SK-N-SH treated with all-trans-retinoic acid at 6 μM for 48 hours (cell line): ENCODE measurements around the gene OR52E8.

Experiments
- ATAC-seq: fragments of 200-7000 bp; cut with Tn5 transposase; 3 replicates; pipeline ENCODE4 v1.9.1; 2020; ENCODE audit warnings: mild to moderate bottlenecking, moderate library complexity
- BACH2 ChIP-seq: fragments of 250-450 bp; sonication (Bioruptor Pico); IDR thresholded peaks from 2 replicates; pipeline ENCODE4 v1.9.0; 2021; ENCODE audit warnings: mild to moderate bottlenecking, borderline replicate concordance
- CSRNP3 ChIP-seq: fragments of 250-450 bp; sonication (Bioruptor Pico); IDR thresholded peaks from 2 replicates; pipeline ENCODE4 v1.5.1; 2021; ENCODE audit warnings: mild to moderate bottlenecking, moderate library complexity
- GLIS3 ChIP-seq: fragments of 250-450 bp; sonication (Bioruptor Pico); IDR thresholded peaks from 2 replicates; pipeline ENCODE4 v1.5.0; 2020; ENCODE audit warnings: mild to moderate bottlenecking, moderate library complexity
- ISL1 ChIP-seq: fragments of 250-450 bp; sonication (Bioruptor Pico); IDR thresholded peaks from 2 replicates; pipeline ENCODE4 v2.1.2; 2022; ENCODE audit warnings: mild to moderate bottlenecking, moderate library complexity
- OSR1 ChIP-seq: fragments of 250-450 bp; sonication (Bioruptor Pico); IDR thresholded peaks from 2 replicates; pipeline ENCODE4 v1.8.0; 2022; ENCODE audit warnings: moderate library complexity, mild to moderate bottlenecking, inconsistent platforms
- POU6F1 ChIP-seq: fragments of 250-450 bp; sonication (Bioruptor Pico); IDR thresholded peaks from 2 replicates; pipeline ENCODE4 v1.8.0; 2021; ENCODE audit warnings: low read depth, mild to moderate bottlenecking, moderate library complexity, borderline replicate concordance
- PPARA ChIP-seq: fragments of 250-450 bp; sonication (Bioruptor Pico); IDR thresholded peaks from 2 replicates; pipeline ENCODE4 v1.5.0; 2020; ENCODE audit warnings: mild to moderate bottlenecking, borderline replicate concordance
- SNAI2 ChIP-seq: fragments of 250-450 bp; sonication (Bioruptor Pico); IDR thresholded peaks from 2 replicates; pipeline ENCODE4 v1.5.0; 2020; ENCODE audit warnings: mild to moderate bottlenecking, moderate library complexity
- TOX ChIP-seq: fragments of 250-450 bp; sonication (Bioruptor Pico); IDR thresholded peaks from 2 replicates; pipeline ENCODE4 v1.8.0; 2021; ENCODE audit warnings: mild to moderate bottlenecking, moderate library complexity, borderline replicate concordance
- TSHZ2 ChIP-seq: fragments of 250-450 bp; sonication (Bioruptor Pico); IDR thresholded peaks from 2 replicates; pipeline ENCODE4 v1.5.0; 2020; ENCODE audit warnings: mild to moderate bottlenecking, moderate library complexity
- ZC3H10 ChIP-seq: fragments of 250-450 bp; sonication (Bioruptor Pico); IDR thresholded peaks from 2 replicates; pipeline ENCODE4 v1.5.1; 2021; ENCODE audit warnings: mild to moderate bottlenecking, moderate library complexity
- ZFP3 ChIP-seq: fragments of 250-450 bp; sonication (Bioruptor Pico); IDR thresholded peaks from 2 replicates; pipeline ENCODE4 v1.5.0; 2020; ENCODE audit warnings: mild to moderate bottlenecking, moderate library complexity
- ZFP30 ChIP-seq: fragments of 450-650 bp; formaldehyde crosslinking; IDR thresholded peaks from 2 replicates; pipeline ENCODE4 v1.5.0; 2022; ENCODE audit warnings: mild to moderate bottlenecking, moderate library complexity
- ZNF565 ChIP-seq: fragments of 450-650 bp; formaldehyde crosslinking; conservative IDR thresholded peaks from 2 replicates; pipeline ENCODE4 v1.5.0; 2020; ENCODE audit warnings: low read depth, mild to moderate bottlenecking, moderate library complexity
- ZNF70 ChIP-seq: fragments of 450-650 bp; formaldehyde crosslinking; IDR thresholded peaks from 2 replicates; pipeline ENCODE4 v1.5.0; 2020; ENCODE audit warnings: mild to moderate bottlenecking, moderate library complexity
- ZNF8 ChIP-seq: fragments of 450-650 bp; formaldehyde crosslinking; IDR thresholded peaks from 2 replicates; pipeline ENCODE4 v1.5.0; 2020; ENCODE audit warnings: mild to moderate bottlenecking, moderate library complexity
- TF ChIP-seq, protein P1 (sequence below): fragments of 250-450 bp; sonication (Bioruptor Pico); IDR thresholded peaks from 2 replicates; pipeline ENCODE4 v1.8.0; 2020; ENCODE audit warnings: mild to moderate bottlenecking, moderate library complexity, borderline replicate concordance

OR52E8 gene

DNA sequence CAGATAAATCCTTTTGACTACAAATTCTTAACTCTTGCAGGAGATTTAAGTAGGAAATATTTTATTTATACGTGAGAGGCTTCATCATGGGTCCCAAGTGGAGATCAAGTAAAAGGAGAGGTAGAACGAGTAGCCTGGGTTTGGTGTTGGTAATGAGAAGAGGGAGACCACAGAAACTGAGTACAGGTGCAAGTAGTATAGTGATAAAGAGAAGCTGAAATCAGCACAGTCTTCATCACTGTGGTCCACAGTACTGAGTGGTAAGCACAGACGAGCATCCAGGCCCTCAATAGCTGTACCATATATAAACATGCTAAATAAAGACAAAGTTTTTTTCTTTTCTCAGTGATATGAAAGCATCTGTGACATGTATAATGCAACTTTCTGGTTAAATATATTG lies 29.7 kb upstream of the OR52E8 start:
- ATAC-seq = no peak
- TF ChIP-seq ZC3H10 (CRISPR knock-in tag) (no peak), TSHZ2 (CRISPR knock-in tag) (no peak), TOX (CRISPR knock-in tag) (no peak), ISL1 (no peak), CSRNP3 (CRISPR knock-in tag) (no peak), ZFP3 (CRISPR knock-in tag) (no peak), ZNF8 (CRISPR knock-in tag) (no peak), ZFP30 (CRISPR knock-in tag) (no peak), PPARA (no peak), SNAI2 (CRISPR knock-in tag) (no peak), POU6F1 (CRISPR knock-in tag) (no peak), OSR1 (CRISPR knock-in tag) (no peak)
- TF ChIP-seq, protein P1, sequence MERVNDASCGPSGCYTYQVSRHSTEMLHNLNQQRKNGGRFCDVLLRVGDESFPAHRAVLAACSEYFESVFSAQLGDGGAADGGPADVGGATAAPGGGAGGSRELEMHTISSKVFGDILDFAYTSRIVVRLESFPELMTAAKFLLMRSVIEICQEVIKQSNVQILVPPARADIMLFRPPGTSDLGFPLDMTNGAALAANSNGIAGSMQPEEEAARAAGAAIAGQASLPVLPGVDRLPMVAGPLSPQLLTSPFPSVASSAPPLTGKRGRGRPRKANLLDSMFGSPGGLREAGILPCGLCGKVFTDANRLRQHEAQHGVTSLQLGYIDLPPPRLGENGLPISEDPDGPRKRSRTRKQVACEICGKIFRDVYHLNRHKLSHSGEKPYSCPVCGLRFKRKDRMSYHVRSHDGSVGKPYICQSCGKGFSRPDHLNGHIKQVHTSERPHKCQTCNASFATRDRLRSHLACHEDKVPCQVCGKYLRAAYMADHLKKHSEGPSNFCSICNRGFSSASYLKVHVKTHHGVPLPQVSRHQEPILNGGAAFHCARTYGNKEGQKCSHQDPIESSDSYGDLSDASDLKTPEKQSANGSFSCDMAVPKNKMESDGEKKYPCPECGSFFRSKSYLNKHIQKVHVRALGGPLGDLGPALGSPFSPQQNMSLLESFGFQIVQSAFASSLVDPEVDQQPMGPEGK (CRISPR knock-in tag) = no peak

GRCh38 chr11:5881756-5882155 lies 24.3 kb upstream of the OR52E8 start:
- TF ChIP-seq PPARA (no peak), TOX (CRISPR knock-in tag) (no peak)
- ATAC-seq = no peak

DNA sequence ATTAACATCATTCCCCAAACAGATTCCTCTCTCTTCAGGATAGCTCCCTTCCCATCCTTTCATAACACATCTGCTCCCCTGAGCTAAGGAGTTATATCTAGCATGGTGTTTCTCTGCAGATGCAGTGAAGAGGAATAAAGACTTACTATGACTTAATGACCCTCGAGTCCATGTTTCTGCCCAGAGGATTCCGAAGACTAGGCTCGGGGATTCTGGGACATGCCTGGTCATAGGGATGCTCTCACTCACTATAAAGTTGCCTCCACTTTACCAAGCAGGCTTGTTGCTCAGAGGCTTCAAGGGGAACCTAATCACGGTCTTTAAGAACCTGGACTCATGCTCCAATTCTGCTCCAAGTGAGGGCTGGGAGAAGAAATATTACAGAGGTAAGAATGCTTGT lies 22.8 kb upstream of the OR52E8 start, which contains the start of gene OR52E4:
Gene OR52E4 (plus strand): TSS at position 301 of the 400 bp plus-strand sequence. CDS start 3,664 bp downstream, outside the sequence.
- no peak for ATAC-seq
- no peak for TF ChIP-seq BACH2 (CRISPR knock-in tag)
- no peak for TF ChIP-seq ZNF565 (CRISPR knock-in tag)
- TF ChIP-seq GLIS3 (CRISPR knock-in tag) = no peak
- no peak for TF ChIP-seq TSHZ2 (CRISPR knock-in tag)
- TF ChIP-seq, protein P1 (CRISPR knock-in tag) = no peak
- TF ChIP-seq ZNF8 (CRISPR knock-in tag) = no peak
- no peak for TF ChIP-seq ZC3H10 (CRISPR knock-in tag)
- no peak for TF ChIP-seq ZNF70
- TF ChIP-seq POU6F1 (CRISPR knock-in tag) = no peak
- TF ChIP-seq, all 23 proteins: peak for 0
